HG03521 (cell line): Measurements from ENCODE around the gene FBXO9.

ENCODE experiments used
- ATAC-seq: cut with Tn5 transposase; IDR thresholded peaks from one replicate; pipeline ENCODE4 v1.9.1; 2021; ENCODE audit warnings: mild to moderate bottlenecking, moderate library complexity; ENCODE audit not compliant: unreplicated experiment

Gene FBXO9

GRCh38 chr6:53086302-53086701, 21.1 kb downstream of the FBXO9 start:
- ATAC-seq, result no peak

DNA sequence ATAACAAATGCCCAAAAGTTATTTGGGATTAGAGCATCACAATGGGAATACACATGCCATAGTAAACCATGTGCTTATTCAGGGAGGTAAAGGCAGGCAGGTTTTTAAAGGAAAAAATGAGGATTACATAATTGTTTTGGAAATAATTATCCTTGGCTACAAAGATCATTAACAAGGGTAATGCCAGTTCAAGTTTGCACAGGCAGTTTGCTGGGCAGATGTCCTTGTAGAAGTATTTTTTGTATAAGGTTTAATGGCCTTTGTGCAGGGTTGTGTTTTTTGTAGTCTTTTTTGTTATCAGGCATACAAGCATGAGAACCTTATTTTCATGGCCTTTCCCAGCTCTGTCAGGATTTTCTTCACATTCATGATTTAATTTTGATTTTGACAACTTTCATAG, 24.7 kb downstream of the FBXO9 start:
- ATAC-seq, result no peak

- ATAC-seq, result no peak
Observed at GRCh38 chr6:53090576-53090975, 25.4 kb downstream of the FBXO9 start.

- ATAC-seq, result no peak
Observed at GRCh38 chr6:53095270-53095669, 30.1 kb downstream of the FBXO9 start.

DNA sequence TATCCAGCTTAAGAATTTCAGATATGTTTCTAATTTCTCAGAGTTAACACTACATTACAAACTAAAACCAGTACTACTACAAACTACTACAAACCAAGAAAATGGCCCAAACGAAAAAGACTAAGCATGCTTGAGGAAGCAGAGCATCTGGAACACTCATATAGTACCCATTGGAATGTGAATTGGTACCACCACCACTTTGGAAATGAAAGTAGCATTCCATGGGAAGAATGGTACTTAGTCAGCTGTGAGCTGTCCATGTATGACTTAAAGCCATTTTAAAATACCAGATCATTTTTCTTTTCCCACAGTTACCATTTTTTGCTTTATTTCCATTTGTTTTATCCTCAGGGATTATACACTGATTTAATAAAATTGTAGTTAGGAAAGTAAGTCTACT, 30.5 kb downstream of the FBXO9 start:
- ATAC-seq, result no peak

GRCh38 chr6:53100561-53100960, 35.4 kb downstream of the FBXO9 start:
- ATAC-seq, result no peak

- ATAC-seq, result no peak
Observed at GRCh38 chr6:53101006-53101405, 35.8 kb downstream of the FBXO9 start.

DNA sequence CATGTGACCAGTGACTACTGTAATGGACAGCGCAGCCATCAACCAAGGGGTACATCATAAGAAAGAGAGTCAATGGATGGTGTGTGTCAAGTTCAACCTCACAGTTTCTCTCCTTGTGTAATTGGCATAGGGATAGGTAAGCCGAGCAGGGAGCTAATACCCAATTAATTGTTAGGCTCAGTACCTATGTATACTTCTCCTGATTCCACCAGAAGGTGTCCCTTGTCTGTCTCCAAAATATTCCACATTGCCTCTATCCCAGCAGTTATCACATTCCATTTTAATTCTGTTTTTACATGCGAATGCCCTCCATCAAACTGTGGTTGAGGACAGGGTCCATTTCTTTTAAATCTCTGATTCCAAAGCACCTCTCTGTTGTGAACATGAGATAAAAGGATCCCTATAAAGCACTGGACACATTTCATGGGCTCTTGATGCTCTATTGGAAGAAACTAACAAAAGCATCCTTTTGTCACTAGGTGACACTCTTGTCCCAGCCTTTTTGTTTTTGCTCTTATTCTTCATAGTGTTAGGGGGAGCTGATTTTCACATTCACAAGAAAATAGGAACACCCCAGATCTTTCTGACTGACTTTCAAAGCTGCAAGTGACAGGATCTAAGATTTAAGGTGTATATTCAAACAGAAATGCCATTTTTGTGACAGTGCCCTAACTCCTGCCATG, 38.9 kb downstream of the FBXO9 start:
- no peak for ATAC-seq

GRCh38 chr6:53104916-53105315, 39.7 kb downstream of the FBXO9 start:
- ATAC-seq, result no peak

DNA sequence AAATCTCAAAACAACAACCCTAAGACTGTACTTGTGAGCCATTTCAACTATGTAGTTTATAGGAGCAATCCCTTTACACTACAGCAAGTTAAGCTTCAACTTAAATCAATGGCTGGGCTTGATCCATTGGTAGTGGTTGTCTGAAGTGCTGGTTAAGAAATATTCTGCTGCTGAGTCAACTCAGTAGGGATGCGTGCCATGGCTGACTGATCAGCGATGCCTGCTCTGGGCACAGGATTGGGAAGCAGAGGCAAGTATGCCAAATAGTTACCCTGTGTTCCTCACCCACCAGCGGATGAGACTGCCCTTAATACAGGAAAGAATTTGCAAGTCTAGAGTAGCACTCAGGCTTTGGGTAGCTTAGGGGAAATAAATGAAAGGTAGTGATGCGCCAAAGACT, 41.9 kb downstream of the FBXO9 start:
- no peak for ATAC-seq

- peak; percentile 81 for ATAC-seq
Observed at GRCh38 chr6:53109612-53110011, 44.4 kb downstream of the FBXO9 start.

- no peak for ATAC-seq
Observed at GRCh38 chr6:53111865-53112264, 46.7 kb downstream of the FBXO9 start.

DNA sequence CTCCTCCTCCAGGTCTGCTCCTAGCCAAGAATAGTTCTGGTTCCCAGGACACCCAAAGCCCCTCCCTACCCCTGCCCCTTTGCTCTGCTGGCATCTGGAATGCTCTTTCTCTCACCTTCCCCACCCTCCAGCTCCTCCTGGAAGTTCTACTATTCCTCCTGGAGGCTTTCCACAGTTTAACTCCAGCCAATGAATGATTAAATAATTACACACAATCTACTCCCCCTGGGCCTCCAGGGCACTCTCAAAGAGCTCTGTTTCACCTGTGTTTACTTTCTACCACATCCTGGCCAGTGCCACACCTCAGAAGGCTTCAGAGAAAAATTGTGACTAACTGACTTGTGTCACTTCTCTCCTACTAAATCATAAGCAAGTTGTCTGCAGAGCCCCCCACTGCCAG, 47.2 kb downstream of the FBXO9 start:
- no peak for ATAC-seq

DNA sequence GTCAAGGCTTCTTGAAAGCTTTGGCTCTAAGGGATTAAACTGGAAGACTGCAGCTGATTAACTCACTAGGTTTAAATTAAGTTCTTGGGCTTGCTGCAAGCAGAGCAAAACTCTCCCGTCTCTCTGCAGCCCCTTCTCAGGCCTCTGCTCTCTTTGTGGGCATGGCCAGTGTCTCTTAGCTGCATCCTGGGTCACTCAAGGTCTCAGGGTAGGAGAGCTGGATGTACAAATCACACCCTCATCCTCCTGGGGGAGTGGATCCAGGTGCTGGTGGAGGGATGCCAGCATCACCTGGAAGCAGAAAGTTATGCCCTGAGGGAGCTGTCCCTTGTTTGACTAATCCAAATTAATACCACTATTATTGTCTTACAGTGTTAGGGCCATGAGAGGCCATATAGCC, 47.7 kb downstream of the FBXO9 start:
- ATAC-seq, result no peak

- ATAC-seq, result no peak
Observed at GRCh38 chr6:53113742-53114141, 48.5 kb downstream of the FBXO9 start.

GRCh38 chr6:53115113-53115512, 49.9 kb downstream of the FBXO9 start:
- no peak for ATAC-seq

GRCh38 chr6:53115741-53116140, 50.5 kb downstream of the FBXO9 start:
- ATAC-seq, result no peak

DNA sequence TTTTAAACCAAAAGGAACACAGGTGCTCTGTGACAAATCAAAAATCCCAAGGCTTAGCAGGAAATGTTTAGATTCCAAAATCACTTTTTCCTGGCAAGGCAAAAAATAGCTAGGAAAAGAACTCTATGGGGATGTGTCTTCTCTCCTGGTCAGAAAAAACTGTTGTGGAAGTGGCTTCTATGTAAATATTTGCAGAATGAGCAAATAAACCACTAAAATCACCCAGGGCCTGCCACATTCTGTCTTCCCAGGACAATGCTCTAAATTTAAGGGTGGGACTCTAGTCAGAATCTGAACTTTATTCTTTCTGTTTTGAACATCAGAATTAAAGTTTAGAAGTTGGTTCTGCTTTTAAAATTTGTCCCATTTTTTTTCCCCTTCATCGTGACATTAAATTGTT, 54.1 kb downstream of the FBXO9 start:
- ATAC-seq, result no peak

- no peak for ATAC-seq
Observed at GRCh38 chr6:53119772-53120409, 54.7 kb downstream of the FBXO9 start.

DNA sequence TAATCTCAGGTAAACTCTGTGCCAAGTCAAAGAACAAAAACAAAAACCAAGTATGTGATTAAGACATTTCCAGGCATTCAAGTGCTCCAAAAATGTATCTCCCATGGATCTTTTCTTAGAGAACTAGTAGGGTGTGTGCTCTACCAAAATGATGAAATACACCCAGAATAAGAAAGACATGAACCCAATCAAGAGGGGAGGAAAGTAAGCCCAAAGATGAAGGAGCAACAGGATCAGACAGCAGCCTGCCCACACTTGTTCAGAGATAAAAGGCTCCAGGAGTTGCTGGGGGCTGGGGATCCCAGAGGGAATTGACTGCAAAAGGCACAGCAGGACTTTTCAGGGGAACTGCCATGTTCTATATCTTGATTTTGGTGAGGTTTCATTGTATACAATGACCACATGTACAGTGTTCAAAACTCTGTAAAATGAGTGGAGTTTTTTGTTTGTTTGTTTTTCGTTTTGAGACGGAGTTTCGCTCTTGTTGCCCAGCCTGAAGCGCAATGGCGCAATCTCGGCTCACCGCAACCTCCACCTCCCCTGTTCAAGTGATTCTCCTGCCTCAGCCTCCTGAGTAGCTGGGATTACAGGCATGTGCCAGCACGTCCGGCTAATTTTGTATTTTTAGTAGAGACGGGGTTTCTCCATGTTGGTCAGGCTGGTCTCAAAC, 59.1 kb downstream of the FBXO9 start:
- no peak for ATAC-seq

- no peak for ATAC-seq
Observed at GRCh38 chr6:53125276-53125675, 60.1 kb downstream of the FBXO9 start.

- ATAC-seq, result no peak
Observed at GRCh38 chr6:53128842-53129241, 63.6 kb downstream of the FBXO9 start.
